Esophagus (tissue), 2 donors: ENCODE measurements around the gene PKNOX2. TPM values are rescaled to one million over a fixed set of nuclear protein-coding genes. Genes with fewer than 3 reads are reported as not detected.

Experiments used
- H3K27ac ChIP-seq, 2 donors: one replicate each; pipeline ENCODE4 v1.5.1; 2013; ENCODE audit warnings: low read depth in 2 of 2, mild to moderate bottlenecking in 2 of 2, inconsistent platforms in 1 of 2, low read length in 1 of 2, moderate library complexity in 1 of 2
- H3K27me3 ChIP-seq, 2 donors: one replicate each; pipeline ENCODE4 v1.6.1; 2013; ENCODE audit warnings: low read length in 2 of 2, control low read depth in 1 of 2, mild to moderate bottlenecking in 1 of 2; ENCODE audit not compliant: insufficient read depth in 2 of 2, control insufficient read depth in 1 of 2
- H3K36me3 ChIP-seq, 2 donors: one replicate each; pipeline ENCODE4 v1.6.1; 2013; ENCODE audit warnings: low read length in 1 of 2; ENCODE audit not compliant: control insufficient read depth in 2 of 2, insufficient read depth in 2 of 2
- H3K4me1 ChIP-seq, 2 donors: one replicate each; pipeline ENCODE4 v1.6.1; 2013; ENCODE audit warnings: low read length in 1 of 2; ENCODE audit not compliant: control insufficient read depth in 2 of 2, insufficient read depth in 2 of 2
- H3K4me3 ChIP-seq, 2 donors: one replicate each; pipeline ENCODE4 v1.5.1; 2013; ENCODE audit warnings: low read length in 2 of 2, mild to moderate bottlenecking in 2 of 2, low read depth in 1 of 2, moderate library complexity in 1 of 2
- H3K9me3 ChIP-seq, 2 donors: one replicate each; pipeline ENCODE4 v1.6.1; 2013; ENCODE audit warnings: mild to moderate bottlenecking in 2 of 2, low read depth in 1 of 2, low read length in 1 of 2, moderate library complexity in 1 of 2; ENCODE audit not compliant: control insufficient read depth in 2 of 2, insufficient read depth in 1 of 2
- WGBS, 2 donors: extraction: QIAGEN DNeasy Blood & Tissue Kit; methylation state at CpG; one replicate each; pipeline ENCODE4 v1.1.7; 2013; 5-methylcytosine and 5-hydroxymethylcytosine counted together
- polyA plus RNA-seq, 2 donors: library from polyadenylated mRNA; stranded (reverse); fragments of 200-250 nt; gene quantifications; one replicate each; pipeline ENCODE4 v1.2.3, GENCODE V29; 2013
- donor health status: healthy with polysubstance abuse.
- donor health status: Bipolar disorder and iron deficiency.

Gene PKNOX2
- polyA plus RNA-seq, 2 donors = 0.24 to 0.43 TPM

DNA sequence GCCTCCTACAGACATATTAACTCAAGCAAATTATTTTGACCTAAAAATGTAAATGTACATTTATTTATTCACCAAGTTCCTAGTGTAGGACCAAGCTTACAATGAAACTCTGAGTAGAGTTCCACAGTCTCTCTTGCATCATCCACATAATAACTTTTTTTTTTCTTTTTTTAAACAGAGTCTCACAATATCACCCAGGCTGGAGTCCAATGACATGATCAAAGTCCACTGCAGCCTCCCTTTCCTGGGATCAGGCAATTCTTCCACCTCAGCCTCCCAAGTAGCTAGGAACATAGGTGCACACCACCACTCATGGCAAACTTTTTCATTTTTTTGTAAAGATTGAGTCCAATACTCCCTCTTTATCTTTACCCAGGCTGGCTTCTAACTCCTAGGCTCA, 303.5 kb downstream of the PKNOX2 start:
- Histone ChIP-seq H3K27ac (no peak overlapping the region), H3K4me1 (no peaks in the 10 kb centered on the region), H3K27me3 (no peaks in the 10 kb centered on the region), H3K36me3 (no peaks in the 10 kb centered on the region), H3K9me3 (no peaks in the 10 kb centered on the region), H3K4me3 (no peak overlapping the region)

DNA sequence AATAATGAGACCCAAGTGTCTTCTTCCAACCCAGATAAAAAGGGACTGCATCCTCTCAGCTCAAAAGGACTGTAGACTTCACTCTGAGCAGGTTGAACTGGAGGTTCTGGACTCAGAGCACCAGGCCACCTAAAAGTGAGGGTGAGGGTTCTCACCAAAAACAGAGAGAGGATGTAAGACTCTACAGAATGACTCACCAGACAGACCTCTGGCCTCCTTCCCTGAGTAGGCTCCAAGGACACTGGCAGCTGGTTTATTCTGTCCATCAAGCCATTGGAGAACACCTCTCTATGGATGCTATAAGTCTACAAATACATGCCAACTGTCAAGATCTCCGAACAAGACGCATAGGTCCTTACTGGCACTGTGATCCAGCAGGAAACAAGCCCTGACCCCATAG, 304.3 kb downstream of the PKNOX2 start:
- no peaks in the 10 kb centered on the region for H3K9me3 ChIP-seq
- WGBS, 2 donors = 92 to 94% methylated on average over 2 of the region's 2 CpGs
- H3K36me3 ChIP-seq = no peaks in the 10 kb centered on the region
- H3K27me3 ChIP-seq = no peaks in the 10 kb centered on the region
- no peak overlapping the region for H3K27ac ChIP-seq
- H3K4me3 ChIP-seq = no peak overlapping the region
- H3K4me1 ChIP-seq = no peaks in the 10 kb centered on the region

DNA sequence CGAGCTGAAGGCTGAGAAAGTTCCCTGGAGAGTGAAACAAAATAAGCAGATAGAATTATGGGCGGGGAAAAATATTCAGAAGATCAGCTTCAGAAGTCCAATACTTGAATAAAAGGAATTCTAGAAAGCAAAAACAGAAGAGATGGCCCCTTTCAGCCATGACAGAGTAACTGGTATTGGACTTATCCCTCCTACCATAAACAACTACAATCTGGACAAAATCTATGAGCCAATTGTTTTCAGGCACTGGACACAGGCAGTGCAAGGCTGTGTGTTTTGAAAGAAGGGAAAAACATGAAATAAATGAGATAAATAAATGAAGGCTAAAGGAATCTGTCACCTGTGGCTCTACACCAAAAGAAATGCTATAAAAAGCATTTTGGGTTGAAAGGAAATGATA, 305.8 kb downstream of the PKNOX2 start:
- Histone ChIP-seq H3K36me3 (no peaks in the 10 kb centered on the region), H3K9me3 (no peaks in the 10 kb centered on the region), H3K4me3 (no peak overlapping the region), H3K27ac (no peak overlapping the region), H3K4me1 (no peaks in the 10 kb centered on the region), H3K27me3 (no peaks in the 10 kb centered on the region)
- WGBS, 2 donors = 78 to 83% methylated on average over 2 of the region's 2 CpGs

DNA sequence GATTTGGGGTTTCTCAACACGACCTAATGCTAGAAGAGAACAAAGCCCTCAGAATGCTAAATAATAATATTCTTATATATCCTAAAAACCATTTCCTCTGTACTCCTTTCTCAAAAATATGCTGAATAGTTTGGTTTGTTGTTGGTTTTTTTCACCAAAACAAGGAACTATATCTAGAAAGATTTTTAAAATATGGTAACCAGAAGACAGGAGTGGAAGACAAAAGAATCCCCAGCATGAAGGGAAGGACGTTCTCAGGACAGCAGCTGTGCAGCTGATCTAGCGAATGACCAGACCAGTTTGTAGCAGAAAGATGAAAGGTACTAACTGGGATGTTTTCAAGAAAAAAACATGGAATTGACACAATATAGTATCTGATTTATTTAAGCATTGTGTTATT, 312.2 kb downstream of the PKNOX2 start:
- Histone ChIP-seq H3K27ac (no peak overlapping the region), H3K27me3 (no peaks in the 10 kb centered on the region), H3K4me1 (no peaks in the 10 kb centered on the region), H3K36me3 (no peaks in the 10 kb centered on the region), H3K9me3 (no peaks in the 10 kb centered on the region), H3K4me3 (no peak overlapping the region)
- WGBS, 2 donors = 70% methylated on average over 3 of the region's 3 CpGs

DNA sequence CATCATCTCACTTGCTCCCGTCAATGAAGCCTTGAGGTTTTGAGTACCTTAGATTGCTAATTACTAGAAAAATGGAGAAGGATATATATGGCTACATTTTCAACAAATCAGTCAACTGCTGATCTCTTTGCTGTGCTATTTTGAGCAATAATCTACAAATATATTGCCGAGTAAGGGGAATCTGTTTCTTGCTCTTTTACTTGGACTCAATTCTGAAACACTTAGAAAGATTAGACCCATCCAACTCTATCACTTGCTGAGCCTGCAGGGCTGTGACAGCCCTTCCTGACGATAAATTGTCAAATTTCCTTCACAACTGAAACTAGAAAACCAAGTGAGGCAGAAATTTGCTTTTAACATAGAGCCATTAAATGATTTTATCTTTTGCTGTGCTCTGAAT, 314.6 kb downstream of the PKNOX2 start:
- no peaks in the 10 kb centered on the region for H3K36me3 ChIP-seq
- H3K4me3 ChIP-seq = no peak overlapping the region
- no peaks in the 10 kb centered on the region for H3K9me3 ChIP-seq
- WGBS, 2 donors = 83 to 90% methylated on average over 3 of the region's 3 CpGs
- no peaks in the 10 kb centered on the region for H3K4me1 ChIP-seq
- no peak overlapping the region for H3K27ac ChIP-seq
- H3K27me3 ChIP-seq = no peaks in the 10 kb centered on the region

DNA sequence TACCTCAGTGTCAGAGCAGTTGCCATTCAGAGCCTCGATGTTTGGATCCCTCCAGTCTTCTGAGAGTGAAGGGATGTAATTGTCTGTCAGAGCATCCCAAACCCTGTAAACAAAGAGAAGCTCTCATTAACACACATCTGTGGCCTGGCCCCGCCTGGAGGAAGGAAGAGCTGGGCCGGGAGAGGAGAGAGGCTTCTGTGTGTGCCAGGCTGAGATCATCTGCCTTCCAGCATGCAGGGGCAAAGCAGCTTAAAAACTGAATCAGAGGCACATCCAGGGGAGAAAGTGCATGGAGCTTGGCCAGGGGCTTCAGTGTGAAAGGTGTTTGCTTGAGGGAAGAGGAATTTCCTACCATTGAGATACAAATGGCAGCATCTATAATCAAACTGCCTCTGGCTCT, 317.0 kb downstream of the PKNOX2 start:
- no peaks in the 10 kb centered on the region for H3K36me3 ChIP-seq
- no peaks in the 10 kb centered on the region for H3K27me3 ChIP-seq
- WGBS, 2 donors = 45 to 48% methylated on average over 3 of the region's 3 CpGs
- no peaks in the 10 kb centered on the region for H3K4me1 ChIP-seq
- no peak overlapping the region for H3K4me3 ChIP-seq
- H3K27ac ChIP-seq = no peak overlapping the region
- no peaks in the 10 kb centered on the region for H3K9me3 ChIP-seq

Other genes starting within 250 kb of the PKNOX2 start
- not detected for gene HEPN1, start 245.5 kb upstream of the PKNOX2 start, polyA plus RNA-seq
- under 1 TPM; 0.02 TPM for gene HEPACAM, start 228.7 kb upstream of the PKNOX2 start, polyA plus RNA-seq
- under 1 TPM; 0.69 to 0.87 TPM for gene CCDC15, start 210.5 kb upstream of the PKNOX2 start, polyA plus RNA-seq
- gene SLC37A2, start 101.4 kb upstream of the PKNOX2 start, polyA plus RNA-seq = 10 to 100 TPM; 21.7 to 27.0 TPM
- gene TMEM218, start 53.1 kb upstream of the PKNOX2 start, polyA plus RNA-seq = 10 to 100 TPM; 11.5 to 18.8 TPM